Central memory CD8-positive, alpha-beta T cell (primary cell): Measurements from ENCODE around the gene FLAD1.

Experiments
- ATAC-seq: fragments of 150-1000 bp; cut with Tn5 transposase; replicated peaks from 2 replicates; pipeline ENCODE4 v1.10.0; 2022; ENCODE audit warnings: mild to moderate bottlenecking, moderate FRiP score, moderate number of reproducible peaks; ENCODE audit not compliant: poor library complexity, severe bottlenecking; ENCODE audit errors: extremely low read depth
- DNase-seq, 2 donors: peaks; one replicate each; pipeline ENCODE4 v3.0.0; 2021; ENCODE audit warnings: low spot score in 2 of 2
- H3K27ac Mint-ChIP-seq: one replicate; pipeline ENCODE4 v1.8.0; 2022; ENCODE audit warnings: low read depth, mild to moderate bottlenecking, moderate library complexity, mixed read lengths
- H3K27me3 Mint-ChIP-seq: one replicate; pipeline ENCODE4 v1.8.0; 2022; ENCODE audit warnings: mixed read lengths
- H3K36me3 Mint-ChIP-seq: one replicate; pipeline ENCODE4 v1.8.0; 2022; ENCODE audit warnings: mild to moderate bottlenecking, moderate library complexity, mixed read lengths; ENCODE audit not compliant: insufficient read depth
- H3K4me1 Mint-ChIP-seq: one replicate; pipeline ENCODE4 v1.8.0; 2022; ENCODE audit warnings: mixed read lengths
- H3K4me3 Mint-ChIP-seq: one replicate; pipeline ENCODE4 v1.8.0; 2022; ENCODE audit warnings: mild to moderate bottlenecking, moderate library complexity, mixed read lengths
- H3K9me3 Mint-ChIP-seq: one replicate; pipeline ENCODE4 v1.8.0; 2022; ENCODE audit warnings: mixed read lengths

FLAD1 gene

GRCh38 chr1:155040358-155041093 is 57.4 kb downstream of the FLAD1 start:
- Mint-ChIP-seq H3K36me3 (peaks cover 2% of the 10 kb centered on the region), H3K9me3 (no peaks in the 10 kb centered on the region), H3K27me3 (peaks cover 22% of the 10 kb centered on the region), H3K4me3 (no peak overlapping the region), H3K27ac (no peak overlapping the region), H3K4me1 (peaks cover 8% of the 10 kb centered on the region)
- no peak for DNase-seq
- ATAC-seq: no peak
